Uterus (tissue), 2 donors: ENCODE data around the gene DIPK1A.

Experiments used
- CTCF ChIP-seq, 4 experiments: fragments of 200-600 bp in 2 of 4; fragments of 450-650 bp in 2 of 4; sonication (generic) in 2 of 4; IDR thresholded peaks; one replicate each; pipeline ENCODE4 v1.5.1; 2016 to 2019; ENCODE audit warnings: antibody characterized with exemption in 4 of 4, mild to moderate bottlenecking in 2 of 4, moderate library complexity in 1 of 4
- POLR2A ChIP-seq, 2 donors: fragments of 450-650 bp; IDR thresholded peaks; one replicate each; pipeline ENCODE4 v1.6.1; 2016; ENCODE audit warnings: antibody characterized with exemption in 2 of 2, mild to moderate bottlenecking in 1 of 2, moderate library complexity in 1 of 2

- TF ChIP-seq CTCF (IDR thresholded peaks at IDR 0.05) (no peak), POLR2A (IDR thresholded peaks at IDR 0.05) (no peak)
Measured at GRCh38 chr1:93002781-93003180, 41.5 kb upstream of the DIPK1A start.
